ENCODE data around the gene HMGB2.

The HMGB2 gene

DNA sequence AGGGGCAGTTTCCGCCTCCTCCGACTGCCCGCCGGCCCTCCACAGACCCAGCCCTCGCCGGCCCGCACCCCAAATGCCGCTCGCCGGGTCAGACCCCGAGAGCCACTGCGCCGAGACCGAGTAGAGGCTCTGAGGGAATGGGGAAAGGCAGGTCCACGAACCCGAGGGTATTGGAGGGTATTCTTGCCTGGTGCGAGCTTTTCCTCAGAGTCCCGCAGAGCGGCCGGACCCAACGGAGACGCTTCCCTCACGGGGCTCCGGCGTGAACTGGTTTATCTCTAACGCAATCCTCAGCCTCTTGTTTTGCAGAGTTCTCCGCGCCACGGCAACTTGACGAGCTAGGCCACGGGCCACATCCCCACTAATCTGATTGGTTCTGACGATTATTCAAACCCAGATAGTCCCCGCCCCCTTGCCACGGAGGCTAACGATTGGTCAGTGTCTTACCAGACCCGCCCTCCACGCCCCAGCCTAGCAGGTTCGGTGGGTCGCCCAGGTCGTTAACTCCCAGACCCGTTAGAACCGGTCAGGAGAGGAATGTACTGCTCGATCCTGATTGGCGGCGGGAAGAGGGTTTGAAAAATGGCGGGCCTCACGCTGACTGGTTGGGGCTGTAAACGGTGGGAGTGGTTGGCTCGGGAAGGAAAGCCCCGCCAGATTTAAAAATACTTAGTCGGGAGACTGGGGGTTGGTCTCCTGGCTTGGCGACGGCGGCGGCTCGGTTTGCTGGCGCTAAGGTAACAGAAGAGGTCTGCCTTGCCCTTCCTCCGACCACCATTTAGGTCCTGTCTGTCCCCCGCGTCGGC lies at the start of gene HMGB2:
Gene HMGB2, minus strand, starts transcription at position 274 of the 806 bp plus-strand sequence. CDS start 709 bp downstream, outside the sequence.
- Mint-ChIP-seq H3K27me3 (no peaks in the 10 kb centered on the region), H3K27ac (peak within 1 kb of the TSS; percentile 98)

DNA sequence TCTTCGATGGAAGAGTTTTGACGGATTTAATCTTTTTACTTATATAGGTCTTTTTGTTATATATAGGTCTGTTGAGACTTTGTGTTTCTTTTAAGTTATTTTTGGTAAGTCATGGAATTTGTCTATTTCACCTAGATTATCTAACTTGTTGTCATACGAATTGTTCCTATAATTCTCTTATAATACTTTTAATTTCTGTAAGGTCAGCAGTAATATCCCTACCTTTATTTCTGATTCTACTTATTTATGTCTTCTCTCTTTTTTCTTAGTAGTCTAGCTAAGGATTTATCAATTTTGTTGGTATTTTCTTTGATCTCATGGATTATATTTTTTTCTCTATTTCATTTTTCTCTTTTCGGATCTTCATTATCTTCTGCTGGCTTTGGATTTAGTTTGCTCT lies 48.2 kb upstream of the HMGB2 start:
- Mint-ChIP-seq H3K4me1 (no peaks in the 10 kb centered on the region), H3K36me3 (no peaks in the 10 kb centered on the region), H3K9me3 (no peaks in the 10 kb centered on the region), H3K4me3 (no peak overlapping the region), H3K27me3 (peaks cover 7% of the 10 kb centered on the region), H3K27ac (no peak overlapping the region)
- no peak for ATAC-seq

More for the DNA sequence above, at the start of gene HMGB2:
- ATAC-seq, result peak; percentile 100
- Mint-ChIP-seq H3K9me3 (no peaks in the 10 kb centered on the region), H3K36me3 (peaks cover 7% of the 10 kb centered on the region), H3K4me1 (peaks cover 23% of the 10 kb centered on the region), H3K4me3 (peak within 1 kb of the TSS; percentile 95)

DNA sequence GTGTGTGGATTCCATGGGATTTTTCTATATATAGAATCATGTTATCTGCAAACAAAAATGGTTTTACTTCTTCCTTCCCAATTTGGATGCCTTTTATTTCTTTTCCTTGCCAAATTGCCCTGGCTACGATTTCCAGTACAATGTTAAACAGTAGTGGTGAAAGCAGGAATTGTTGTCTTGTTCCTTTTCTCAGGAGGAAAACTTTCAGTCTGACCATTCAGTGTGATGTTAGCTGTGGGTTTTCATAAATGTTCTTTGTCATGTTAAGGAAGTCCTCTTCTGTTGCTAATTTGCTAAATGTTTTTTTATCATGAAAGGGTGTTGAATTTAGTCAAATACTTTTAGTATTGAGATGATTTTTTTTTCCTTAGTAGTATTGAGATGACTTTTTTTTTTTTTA lies 47.5 kb upstream of the HMGB2 start:
- H3K4me1 Mint-ChIP-seq, result no peaks in the 10 kb centered on the region
- H3K36me3 Mint-ChIP-seq, result no peaks in the 10 kb centered on the region
- H3K4me3 Mint-ChIP-seq, result no peak overlapping the region
- no peaks in the 10 kb centered on the region for H3K9me3 Mint-ChIP-seq
- H3K27ac Mint-ChIP-seq, result no peak overlapping the region
- ATAC-seq, result no peak
- peaks cover 7% of the 10 kb centered on the region for H3K27me3 Mint-ChIP-seq

DNA sequence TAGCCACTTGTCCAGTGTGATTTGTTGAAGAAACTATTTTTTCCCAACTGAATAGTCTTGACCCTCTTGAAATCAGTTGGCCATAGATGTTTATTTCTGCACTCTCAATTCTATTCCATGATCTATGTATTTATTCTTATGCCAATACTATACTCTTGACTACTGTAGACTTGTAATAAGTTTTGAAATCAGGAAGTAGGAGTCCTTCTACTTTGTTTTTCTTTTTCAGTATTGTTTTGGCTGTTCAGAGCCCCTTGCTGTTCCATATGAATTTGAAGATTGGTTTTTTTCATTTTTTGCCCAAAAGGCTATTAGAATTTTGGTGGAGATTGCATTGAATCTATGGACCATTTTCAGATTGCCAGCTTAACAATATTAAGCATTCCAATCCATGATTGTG lies 46.8 kb upstream of the HMGB2 start:
- Mint-ChIP-seq H3K36me3 (no peaks in the 10 kb centered on the region), H3K27ac (no peak overlapping the region), H3K4me1 (no peaks in the 10 kb centered on the region), H3K27me3 (peaks cover 7% of the 10 kb centered on the region), H3K4me3 (no peak overlapping the region), H3K9me3 (no peaks in the 10 kb centered on the region)
- no peak for ATAC-seq

DNA sequence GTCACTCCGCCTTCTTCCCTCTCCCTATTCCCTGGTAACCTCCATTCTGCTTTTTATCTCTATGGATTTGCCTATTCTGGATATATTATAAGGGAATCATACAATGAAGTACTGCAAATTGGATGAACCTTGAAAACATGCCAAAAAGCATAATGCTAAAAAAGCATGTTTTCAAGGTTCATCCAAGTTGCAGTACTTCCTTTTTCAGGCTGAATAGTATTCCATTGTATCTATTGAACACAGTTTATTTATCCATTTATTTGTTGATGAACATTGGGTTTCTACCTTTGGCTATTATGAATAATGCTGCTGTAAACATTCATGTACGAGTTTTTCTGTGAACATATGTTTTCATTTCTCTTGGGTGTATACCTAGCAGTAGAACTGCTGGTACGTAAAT lies 45.8 kb upstream of the HMGB2 start:
- Mint-ChIP-seq H3K36me3 (no peaks in the 10 kb centered on the region), H3K27ac (no peak overlapping the region), H3K4me1 (no peaks in the 10 kb centered on the region), H3K9me3 (no peaks in the 10 kb centered on the region), H3K27me3 (peaks cover 7% of the 10 kb centered on the region), H3K4me3 (no peak overlapping the region)
- no peak for ATAC-seq

DNA sequence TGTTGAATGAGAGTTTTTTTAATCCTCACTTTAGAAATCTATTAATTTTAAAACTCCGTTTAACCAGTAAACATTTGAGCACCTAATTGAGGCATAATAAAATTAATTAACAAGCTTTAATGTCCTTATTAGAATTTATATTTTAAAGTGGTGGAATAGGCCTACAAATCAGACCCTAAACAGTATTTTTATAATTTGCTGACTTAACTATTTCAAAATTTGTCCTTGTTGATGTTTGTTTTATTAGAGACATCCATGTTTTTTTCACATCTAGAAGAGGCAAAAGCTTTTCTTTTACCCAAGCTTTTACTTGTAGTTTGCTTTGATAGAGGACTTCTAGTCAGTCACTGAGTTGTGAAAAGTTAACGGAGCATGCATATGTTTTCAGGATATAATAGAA lies 40.4 kb upstream of the HMGB2 start:
- Mint-ChIP-seq H3K4me1 (peaks cover 16% of the 10 kb centered on the region), H3K4me3 (no peak overlapping the region), H3K36me3 (no peaks in the 10 kb centered on the region), H3K27ac (no peak overlapping the region), H3K27me3 (peaks cover 9% of the 10 kb centered on the region), H3K9me3 (no peaks in the 10 kb centered on the region)
- no peak for ATAC-seq

DNA sequence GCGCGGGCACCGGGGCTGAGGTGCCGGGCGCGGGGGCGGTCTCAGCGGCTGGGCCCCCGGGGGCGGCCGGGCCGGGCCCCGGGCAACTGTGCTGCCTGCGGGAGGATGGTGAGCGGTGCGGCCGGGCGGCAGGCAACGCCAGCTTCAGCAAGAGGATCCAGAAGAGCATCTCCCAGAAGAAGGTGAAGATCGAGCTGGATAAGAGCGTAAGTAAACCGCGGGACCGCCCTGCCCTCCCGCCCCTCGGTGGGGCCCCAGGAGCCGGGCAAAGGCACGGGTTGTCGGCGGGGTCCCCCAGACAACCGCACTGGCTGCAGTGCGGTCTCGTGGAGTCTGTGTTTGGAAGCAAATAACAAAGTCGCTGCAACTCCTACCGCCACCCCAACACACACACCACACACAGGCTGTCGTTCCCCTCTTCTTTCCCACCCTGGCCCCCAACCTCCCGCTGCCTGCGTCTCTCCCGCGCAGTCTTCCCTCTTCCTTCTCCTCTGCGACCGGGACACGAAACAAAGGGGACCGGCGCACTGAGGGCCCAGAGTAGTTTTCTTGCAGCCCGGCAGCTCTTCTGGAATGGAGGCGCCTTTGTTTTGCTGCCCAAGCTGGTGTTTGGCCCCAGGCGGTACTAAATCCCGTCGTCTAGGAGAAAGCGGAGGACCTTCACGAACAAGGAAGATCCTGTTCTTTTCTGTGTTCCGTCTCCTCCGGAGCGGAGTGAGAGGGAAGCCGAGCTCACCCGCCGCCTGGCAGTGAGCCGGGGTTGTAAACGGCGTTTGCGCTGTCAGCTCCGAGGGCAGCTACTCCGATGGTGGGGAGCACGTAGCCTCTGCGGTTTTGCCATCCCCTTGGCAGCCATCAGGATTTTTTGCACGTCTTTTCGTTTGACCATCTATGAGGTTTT lies 37.4 kb upstream of the HMGB2 start:
- H3K27ac Mint-ChIP-seq, result peak overlapping the region; percentile 83
- H3K4me3 Mint-ChIP-seq, result peak overlapping the region; percentile 100
- H3K9me3 Mint-ChIP-seq, result no peaks in the 10 kb centered on the region
- no peaks in the 10 kb centered on the region for H3K36me3 Mint-ChIP-seq
- ATAC-seq, result peak; percentile 37
- H3K27me3 Mint-ChIP-seq, result peaks cover 9% of the 10 kb centered on the region
- peaks cover 21% of the 10 kb centered on the region for H3K4me1 Mint-ChIP-seq

DNA sequence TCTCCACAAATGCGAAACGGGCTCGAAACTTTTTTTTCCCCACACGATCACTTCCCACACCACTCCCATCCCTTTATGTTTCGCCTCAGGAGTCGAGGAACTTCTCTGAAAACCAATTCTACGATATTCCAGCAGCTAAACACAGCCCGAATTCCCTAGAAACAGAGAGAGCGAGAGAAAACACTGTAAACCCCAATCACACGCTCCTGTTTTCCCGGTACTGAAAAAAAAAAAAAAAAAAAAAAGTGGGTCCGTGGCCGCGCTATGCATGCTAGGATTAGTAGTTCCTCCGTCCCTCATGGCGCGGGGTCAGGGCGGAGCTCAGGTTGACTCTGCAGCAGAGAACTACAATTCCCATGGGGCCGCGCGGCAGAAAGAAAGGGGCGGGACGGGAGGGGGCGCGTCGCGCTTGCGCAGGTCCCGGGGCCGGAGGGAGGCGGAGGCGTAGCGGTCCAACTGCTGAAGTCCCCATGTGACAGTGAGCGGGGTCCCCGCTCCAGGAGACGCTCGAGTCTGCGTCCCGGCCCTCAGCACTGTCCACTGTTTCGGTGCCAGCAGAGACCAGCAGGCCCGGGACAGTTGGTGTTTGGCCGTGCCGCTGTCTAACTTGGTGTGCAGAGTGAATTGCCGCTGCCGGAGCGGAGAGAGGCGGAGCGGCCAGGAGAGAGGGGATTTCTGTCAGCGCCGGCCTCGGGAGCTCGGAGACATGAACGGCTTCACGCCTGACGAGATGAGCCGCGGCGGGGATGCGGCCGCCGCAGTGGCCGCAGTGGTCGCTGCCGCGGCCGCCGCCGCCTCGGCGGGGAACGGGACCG lies 36.5 kb upstream of the HMGB2 start, which contains the start of gene SAP30:
Gene SAP30, plus strand, starts transcription at position 478 of the 815 bp plus-strand sequence. Its CDS starts 229 bp downstream, at position 707.
- ATAC-seq, result peak; percentile 95
- H3K36me3 Mint-ChIP-seq, result no peaks in the 10 kb centered on the region
- peaks cover 21% of the 10 kb centered on the region for H3K4me1 Mint-ChIP-seq
- peaks cover 9% of the 10 kb centered on the region for H3K27me3 Mint-ChIP-seq
- no peaks in the 10 kb centered on the region for H3K9me3 Mint-ChIP-seq
- H3K4me3 Mint-ChIP-seq, result peak within 1 kb of the TSS; percentile 100
- H3K27ac Mint-ChIP-seq, result peak within 1 kb of the TSS; percentile 83

DNA sequence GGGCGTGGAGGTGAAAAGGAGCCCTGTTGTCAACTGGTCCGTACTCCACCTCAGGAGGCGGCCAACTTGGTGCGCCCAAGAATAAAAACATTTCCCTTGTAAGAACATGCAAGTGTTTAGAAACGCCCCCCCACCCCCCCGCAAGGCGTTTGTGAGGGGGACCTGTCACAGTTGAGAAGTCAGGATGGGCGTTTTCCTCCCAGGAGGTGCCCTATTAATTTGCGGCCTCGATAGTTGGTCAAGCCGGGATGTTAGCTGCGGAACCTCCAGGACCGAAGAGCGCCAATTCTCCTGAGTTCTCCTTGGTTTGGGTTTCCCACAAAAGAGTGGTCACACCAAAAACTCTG lies 35.9 kb upstream of the HMGB2 start:
- Mint-ChIP-seq H3K4me1 (peaks cover 21% of the 10 kb centered on the region), H3K27me3 (peaks cover 9% of the 10 kb centered on the region), H3K4me3 (peak overlapping the region; percentile 100), H3K27ac (peak overlapping the region; percentile 83), H3K36me3 (no peaks in the 10 kb centered on the region), H3K9me3 (no peaks in the 10 kb centered on the region)
- ATAC-seq, result peak; percentile 61

DNA sequence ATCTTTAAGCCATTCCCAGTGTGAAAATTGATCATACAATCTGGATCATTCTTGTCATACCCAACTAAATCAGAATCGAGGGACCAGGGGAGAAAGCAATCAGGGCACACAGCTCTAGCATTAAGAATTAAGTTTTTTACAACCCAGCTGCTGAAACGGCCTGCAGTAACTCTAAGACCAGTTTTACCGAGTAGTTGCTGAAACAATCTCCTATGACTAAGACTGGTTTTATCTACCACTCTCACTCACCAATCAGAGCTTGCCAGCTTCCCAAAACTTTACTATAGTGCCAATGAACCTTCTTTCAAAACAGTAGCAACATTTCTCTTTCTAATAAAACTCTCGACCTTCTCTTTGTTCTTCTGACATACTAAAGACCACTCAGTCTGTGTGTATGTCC lies 33.8 kb upstream of the HMGB2 start:
- Mint-ChIP-seq H3K9me3 (no peaks in the 10 kb centered on the region), H3K4me3 (no peak overlapping the region), H3K36me3 (no peaks in the 10 kb centered on the region), H3K27me3 (peaks cover 2% of the 10 kb centered on the region), H3K27ac (no peak overlapping the region), H3K4me1 (peaks cover 15% of the 10 kb centered on the region)
- ATAC-seq, result no peak

DNA sequence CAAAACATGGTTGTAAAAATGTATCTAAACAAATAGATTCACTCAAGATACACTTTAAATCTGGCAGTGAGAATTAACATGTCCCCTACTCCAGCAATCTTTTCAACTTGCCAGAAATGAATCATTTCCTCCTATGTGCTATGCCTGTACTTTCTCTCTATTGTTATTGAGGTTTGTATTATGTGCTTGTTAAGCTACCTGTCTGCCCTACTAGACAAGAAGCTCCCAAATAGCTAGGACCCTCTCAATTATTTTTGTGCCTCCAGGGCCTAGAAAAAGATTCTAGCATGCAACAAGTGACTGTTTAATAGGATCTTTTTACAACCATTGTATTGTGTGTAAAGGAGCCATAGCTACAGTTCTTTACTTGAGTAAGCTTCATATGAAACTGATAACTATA lies 33.1 kb upstream of the HMGB2 start:
- H3K4me3 Mint-ChIP-seq, result no peak overlapping the region
- ATAC-seq, result no peak

DNA sequence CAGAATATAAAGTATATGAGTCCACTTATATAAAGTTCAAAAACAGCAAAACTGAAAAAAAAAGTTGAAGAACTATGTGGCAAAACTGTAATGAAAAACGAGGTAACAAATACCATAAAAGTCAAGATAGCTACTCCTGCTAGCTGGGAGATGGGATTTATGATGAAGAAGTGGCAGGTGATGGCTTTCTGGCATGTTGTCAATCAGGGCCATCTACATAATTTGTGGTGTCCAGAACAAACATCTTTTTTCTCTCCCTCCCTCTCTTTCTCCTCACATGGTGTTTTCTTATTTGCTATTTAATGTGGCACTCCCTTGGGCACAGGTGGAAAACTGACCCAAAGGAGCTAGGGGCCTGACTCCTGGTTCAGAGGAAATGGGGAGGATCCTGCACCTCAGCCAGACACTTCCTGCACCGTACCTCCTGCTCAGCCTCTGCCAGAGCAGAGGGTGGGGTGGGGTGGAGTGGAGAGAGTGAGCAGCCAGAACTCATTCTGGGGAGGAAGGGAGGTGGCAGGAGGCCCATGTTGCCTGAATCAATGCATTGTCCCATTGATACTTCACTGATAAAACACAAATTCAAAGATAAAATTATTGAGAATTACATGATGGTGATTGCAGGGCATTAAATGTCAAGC lies 31.3 kb upstream of the HMGB2 start:
- H3K27ac Mint-ChIP-seq, result no peak overlapping the region

More for the DNA sequence above, 33.1 kb upstream of the HMGB2 start:
- Mint-ChIP-seq H3K4me1 (peaks cover 14% of the 10 kb centered on the region), H3K27me3 (no peaks in the 10 kb centered on the region), H3K27ac (no peak overlapping the region), H3K36me3 (no peaks in the 10 kb centered on the region), H3K9me3 (no peaks in the 10 kb centered on the region)

DNA sequence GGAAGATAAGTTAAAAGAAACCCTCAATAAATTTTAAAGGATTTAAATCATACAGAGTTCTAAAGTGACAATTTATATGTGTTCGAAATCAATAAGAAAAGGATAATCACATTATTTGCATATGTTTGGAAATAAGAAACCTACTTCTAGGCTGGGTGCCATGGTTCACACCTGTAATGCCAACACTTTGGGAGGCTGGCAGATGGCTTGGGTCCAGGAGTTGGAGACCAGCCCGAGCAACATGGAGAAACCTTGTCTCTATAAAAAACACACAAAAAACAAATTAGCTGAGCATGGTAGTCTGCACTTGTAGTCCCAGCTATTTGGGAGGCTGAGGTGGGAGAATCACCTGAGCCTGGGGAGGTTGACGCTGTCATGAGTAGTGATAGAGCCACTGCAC lies 28.5 kb upstream of the HMGB2 start:
- Mint-ChIP-seq H3K4me1 (no peaks in the 10 kb centered on the region), H3K4me3 (no peak overlapping the region), H3K9me3 (no peaks in the 10 kb centered on the region), H3K27ac (no peak overlapping the region), H3K27me3 (no peaks in the 10 kb centered on the region), H3K36me3 (no peaks in the 10 kb centered on the region)
- ATAC-seq, result no peak

More for the DNA sequence above, 31.3 kb upstream of the HMGB2 start:
- Mint-ChIP-seq H3K4me3 (no peak overlapping the region), H3K36me3 (no peaks in the 10 kb centered on the region), H3K4me1 (peaks cover 5% of the 10 kb centered on the region), H3K27me3 (no peaks in the 10 kb centered on the region), H3K9me3 (no peaks in the 10 kb centered on the region)
- ATAC-seq, result no peak

DNA sequence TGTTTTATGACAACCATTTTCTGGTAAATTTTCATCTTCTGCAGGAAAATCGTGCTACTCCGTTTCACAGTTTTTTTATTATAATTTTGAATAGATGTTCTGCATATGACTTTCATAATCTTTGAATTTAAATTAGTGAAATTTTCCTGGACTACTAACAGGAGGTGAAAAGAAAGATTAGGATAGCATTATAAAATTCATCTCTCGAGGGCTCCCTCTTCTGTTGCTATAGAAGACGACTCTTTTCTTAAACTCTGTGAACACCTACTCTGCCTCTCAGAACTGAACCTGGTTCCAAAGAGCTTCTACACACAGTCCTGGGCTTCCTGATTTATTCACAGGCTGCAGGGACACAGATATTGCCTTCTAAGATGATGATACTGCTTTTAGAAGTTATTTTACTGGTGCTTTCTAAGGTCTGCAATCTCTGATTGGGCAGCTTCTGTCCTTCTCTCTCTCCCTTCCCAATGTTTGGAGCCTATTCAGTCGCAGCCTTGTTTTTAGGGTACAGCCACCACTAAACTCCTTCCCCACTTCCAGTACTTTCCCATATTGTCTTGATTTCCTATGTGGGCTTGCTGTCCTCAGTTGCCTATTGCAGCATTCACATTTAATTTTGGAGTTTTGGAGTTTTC lies 26.5 kb upstream of the HMGB2 start:
- H3K4me1 Mint-ChIP-seq, result no peaks in the 10 kb centered on the region
- no peaks in the 10 kb centered on the region for H3K9me3 Mint-ChIP-seq
- no peaks in the 10 kb centered on the region for H3K36me3 Mint-ChIP-seq
- H3K4me3 Mint-ChIP-seq, result no peak overlapping the region
- ATAC-seq, result no peak
- H3K27me3 Mint-ChIP-seq, result no peaks in the 10 kb centered on the region
- H3K27ac Mint-ChIP-seq, result no peak overlapping the region
